WERI-Rb-1 (cell line): ENCODE data around the gene TPMT.

Experiments
- DNase-seq: peaks from one replicate; pipeline ENCODE4 v3.0.0-alpha.2; 2020
- H3K27ac ChIP-seq: fragments of 250-450 bp; sonication (Bioruptor Pico); 2 replicates; pipeline ENCODE4 v1.5.1; 2020; ENCODE audit warnings: mild to moderate bottlenecking, moderate library complexity
- H3K27me3 ChIP-seq: fragments of 250-450 bp; sonication (Bioruptor Pico); 2 replicates; pipeline ENCODE4 v1.5.1; 2021; ENCODE audit warnings: mild to moderate bottlenecking, low read depth, moderate library complexity; ENCODE audit not compliant: insufficient read depth, severe bottlenecking
- H3K36me3 ChIP-seq: fragments of 250-450 bp; sonication (Bioruptor Pico); 2 replicates; pipeline ENCODE4 v1.5.1; 2020; ENCODE audit warnings: mild to moderate bottlenecking, moderate library complexity
- H3K4me3 ChIP-seq: 2 replicates; pipeline ENCODE4 v1.5.1; 2011; ENCODE audit warnings: low read depth, mild to moderate bottlenecking, control low read depth, low read length
- H3K9me3 ChIP-seq: fragments of 250-450 bp; sonication (Bioruptor Pico); 2 replicates; pipeline ENCODE4 v1.5.1; 2021; ENCODE audit warnings: mild to moderate bottlenecking, moderate library complexity; ENCODE audit not compliant: severe bottlenecking
- CTCF ChIP-seq: IDR thresholded peaks from 2 replicates; pipeline ENCODE4 v1.5.1; 2011; ENCODE audit warnings: low read depth, mild to moderate bottlenecking, control low read depth, inconsistent platforms, low read length

TPMT gene

GRCh38 chr6:18186540-18187250 lies 31.8 kb upstream of the TPMT start:
- H3K9me3 ChIP-seq, result no peaks in the 10 kb centered on the region
- no peak overlapping the region for H3K27ac ChIP-seq
- no peak for TF ChIP-seq CTCF
- no peak overlapping the region for H3K4me3 ChIP-seq
- DNase-seq, result no peak
- no peaks in the 10 kb centered on the region for H3K27me3 ChIP-seq
- H3K36me3 ChIP-seq, result peaks cover 4% of the 10 kb centered on the region

DNA sequence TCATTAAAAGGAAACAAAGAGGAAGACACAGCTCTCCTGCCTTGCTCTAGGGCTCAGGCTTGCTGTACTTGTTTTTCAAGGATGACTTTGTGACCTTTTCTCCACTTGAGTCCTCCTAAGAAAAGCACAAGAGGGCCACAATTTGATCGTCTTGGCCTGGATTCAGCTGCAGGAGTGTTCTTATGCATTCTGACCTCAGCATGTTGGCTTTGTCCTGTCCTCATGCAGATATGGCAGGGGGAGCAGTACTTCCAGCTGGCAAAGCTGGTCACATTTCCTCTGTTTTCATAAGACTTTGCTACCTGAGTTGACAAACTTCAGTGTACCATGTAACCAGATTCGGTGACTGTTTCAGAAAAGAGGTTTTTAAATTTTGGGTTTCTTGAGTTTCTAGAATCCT lies 31.2 kb upstream of the TPMT start:
- no peak overlapping the region for H3K4me3 ChIP-seq
- no peak for TF ChIP-seq CTCF
- H3K9me3 ChIP-seq, result no peaks in the 10 kb centered on the region
- H3K27me3 ChIP-seq, result no peaks in the 10 kb centered on the region
- H3K36me3 ChIP-seq, result peaks cover under 1% of the 10 kb centered on the region
- no peak overlapping the region for H3K27ac ChIP-seq
- DNase-seq, result no peak

GRCh38 chr6:18185624-18186023 lies 30.7 kb upstream of the TPMT start:
- no peaks in the 10 kb centered on the region for H3K36me3 ChIP-seq
- no peaks in the 10 kb centered on the region for H3K27me3 ChIP-seq
- no peak for DNase-seq
- no peak overlapping the region for H3K4me3 ChIP-seq
- H3K9me3 ChIP-seq, result no peaks in the 10 kb centered on the region
- TF ChIP-seq CTCF, result no peak
- no peak overlapping the region for H3K27ac ChIP-seq

GRCh38 chr6:18183766-18184165 lies 28.9 kb upstream of the TPMT start:
- DNase-seq, result no peak
- Histone ChIP-seq H3K9me3 (no peaks in the 10 kb centered on the region), H3K4me3 (no peak overlapping the region), H3K27ac (no peak overlapping the region), H3K36me3 (no peaks in the 10 kb centered on the region), H3K27me3 (no peaks in the 10 kb centered on the region)
- TF ChIP-seq CTCF, result no peak

GRCh38 chr6:18182568-18182967 lies 27.7 kb upstream of the TPMT start:
- no peak for DNase-seq
- Histone ChIP-seq H3K27ac (no peak overlapping the region), H3K9me3 (no peaks in the 10 kb centered on the region), H3K27me3 (no peaks in the 10 kb centered on the region), H3K36me3 (no peaks in the 10 kb centered on the region), H3K4me3 (no peak overlapping the region)
- no peak for TF ChIP-seq CTCF
